ENCODE data around the gene KDM1B.
"Not testable (repeated sequence)": the region's sequence is repeated elsewhere in the genome, so short reads cannot be mapped to it uniquely, and the experiment has no call there.

KDM1B gene

DNA sequence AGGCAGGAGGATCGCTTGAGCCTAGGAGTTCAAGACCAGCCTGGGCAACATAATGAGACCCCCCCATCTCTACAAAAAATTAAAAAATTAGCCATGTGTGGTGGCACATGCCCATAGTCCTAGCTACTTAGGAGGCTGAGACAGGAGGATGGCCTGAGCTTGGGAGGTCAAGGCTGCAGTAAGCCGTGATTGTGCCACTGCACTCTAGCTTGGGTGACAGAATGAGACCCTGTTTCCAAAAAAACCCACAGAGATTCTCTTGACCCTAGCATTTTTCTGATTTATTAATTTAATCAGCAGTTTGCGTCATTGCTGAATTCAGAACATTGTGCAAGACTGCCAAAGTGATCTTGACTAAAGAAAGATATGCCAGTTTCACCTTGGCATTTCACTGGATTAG is 36.8 kb downstream of the KDM1B start:
- no peak for DNase-seq (ENCODE audit: low spot score)

DNA sequence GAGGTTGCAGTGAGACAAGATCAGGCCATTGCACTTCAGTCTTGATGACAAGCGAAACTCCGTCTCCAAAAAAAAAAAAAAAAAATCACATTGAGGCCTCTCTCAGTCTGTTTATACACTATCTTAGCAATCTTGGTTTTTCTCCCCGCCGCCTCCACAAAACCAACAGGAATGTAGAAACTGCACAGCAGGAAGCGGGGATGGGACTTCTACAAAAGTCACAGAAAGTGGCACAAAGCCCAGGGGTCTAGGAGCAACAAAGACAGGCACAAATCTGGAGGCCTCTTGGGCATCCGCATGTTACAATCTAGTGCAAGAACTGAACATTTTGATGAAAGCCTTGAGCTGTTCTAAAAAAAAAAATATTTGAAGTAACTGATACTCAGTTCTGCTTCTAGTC is 48.6 kb downstream of the KDM1B start:
- no peak for DNase-seq (ENCODE audit: low spot score)

DNA sequence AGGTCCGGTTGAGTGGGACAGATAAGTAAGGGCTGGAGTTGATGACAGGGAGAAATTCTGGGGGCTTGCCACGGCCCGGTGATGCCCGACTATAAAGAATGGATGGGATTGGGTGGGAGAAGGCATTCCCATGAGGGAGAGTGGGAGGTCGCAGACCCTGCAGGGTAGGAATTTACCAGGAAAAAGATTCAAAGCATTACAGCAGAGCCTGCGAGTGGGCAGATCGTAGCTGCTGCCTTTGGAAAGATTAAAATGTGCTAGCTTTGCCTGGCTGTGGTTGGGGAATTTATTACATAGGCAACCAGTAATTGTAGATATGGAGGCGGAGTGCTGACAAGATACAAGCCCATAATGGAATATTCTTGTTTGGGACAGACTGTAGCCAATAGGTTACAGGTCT is 49.5 kb downstream of the KDM1B start:
- DNase-seq (ENCODE audit: low spot score): no peak

DNA sequence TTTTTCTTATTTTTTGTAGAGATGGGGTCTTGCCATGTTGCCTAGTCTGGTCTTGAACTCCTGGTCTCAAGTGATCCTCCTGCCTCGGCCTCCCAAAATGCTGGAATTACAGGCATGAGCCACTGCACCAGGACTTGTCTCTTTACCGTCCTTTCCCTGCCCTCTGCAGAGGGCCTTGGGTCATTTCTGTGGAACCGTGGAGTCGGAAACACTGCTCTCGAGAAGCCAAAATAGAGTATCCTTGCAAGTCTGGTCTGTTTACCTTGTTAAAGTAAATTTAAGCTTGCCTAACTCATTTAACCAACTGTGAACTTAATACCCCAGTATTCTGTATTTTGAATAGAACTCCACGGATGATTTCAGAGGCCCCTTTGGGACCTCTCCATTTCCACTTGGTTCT is 51.4 kb downstream of the KDM1B start:
- no peak for DNase-seq (ENCODE audit: low spot score)

DNA sequence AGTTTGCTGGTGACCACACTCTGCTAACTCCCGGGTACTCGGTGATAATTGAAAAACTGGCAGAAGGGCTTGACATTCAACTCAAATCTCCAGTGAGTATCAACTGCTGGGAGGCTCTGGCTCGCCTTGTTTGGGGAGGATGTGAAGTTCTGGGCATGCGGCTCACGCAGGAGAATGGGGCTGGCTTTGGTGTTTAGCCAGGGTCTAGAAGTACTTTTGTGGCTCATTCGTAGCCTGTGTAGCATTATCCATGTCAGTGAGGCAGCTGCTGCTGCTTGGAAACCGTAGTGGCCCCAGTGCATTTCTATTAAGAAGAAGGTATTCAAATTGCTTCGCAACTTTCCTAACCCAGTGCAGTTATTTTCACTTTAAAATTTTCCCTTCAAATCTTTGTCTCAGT is 52.2 kb downstream of the KDM1B start:
- no peak for DNase-seq (ENCODE audit: low spot score)

DNA sequence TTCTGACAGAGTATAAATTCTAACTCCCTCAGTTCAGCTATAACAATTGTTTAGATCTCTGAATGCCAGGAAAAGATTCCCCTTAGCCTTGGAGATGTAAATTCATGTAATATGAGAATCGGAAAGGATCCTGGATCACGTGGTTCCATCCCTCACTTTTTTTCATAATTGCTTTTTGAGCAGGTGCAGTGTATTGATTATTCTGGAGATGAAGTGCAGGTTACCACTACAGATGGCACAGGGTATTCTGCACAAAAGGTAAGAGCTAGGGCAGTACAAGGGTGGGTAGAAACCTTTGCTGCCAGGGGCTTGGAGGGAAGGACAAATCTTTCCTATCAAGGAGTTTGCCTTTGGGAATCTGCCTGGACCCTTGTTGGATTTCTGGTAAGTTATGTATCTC is 52.7 kb downstream of the KDM1B start:
- no peak for DNase-seq (ENCODE audit: low spot score)

DNA sequence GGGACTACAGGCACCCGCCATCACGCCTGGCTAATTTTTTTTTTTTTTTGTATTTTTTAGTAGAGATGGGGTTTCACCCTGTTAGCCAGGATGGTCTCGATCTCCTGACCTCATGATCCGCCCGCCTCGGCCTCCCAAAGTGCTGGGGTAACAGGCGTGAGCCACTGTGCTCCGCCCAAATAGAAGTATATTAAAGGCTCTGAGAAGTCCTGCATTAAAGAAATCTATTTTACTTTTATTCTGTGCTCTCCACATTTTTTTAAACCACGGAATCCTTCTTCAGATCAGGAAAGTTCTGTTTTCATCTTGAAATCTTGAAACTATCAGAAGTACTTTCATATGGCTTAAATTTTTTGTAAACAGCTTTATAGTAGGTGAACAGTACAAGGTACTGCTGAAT is 53.6 kb downstream of the KDM1B start:
- DNase-seq (ENCODE audit: low spot score): not testable (repeated sequence)

DNA sequence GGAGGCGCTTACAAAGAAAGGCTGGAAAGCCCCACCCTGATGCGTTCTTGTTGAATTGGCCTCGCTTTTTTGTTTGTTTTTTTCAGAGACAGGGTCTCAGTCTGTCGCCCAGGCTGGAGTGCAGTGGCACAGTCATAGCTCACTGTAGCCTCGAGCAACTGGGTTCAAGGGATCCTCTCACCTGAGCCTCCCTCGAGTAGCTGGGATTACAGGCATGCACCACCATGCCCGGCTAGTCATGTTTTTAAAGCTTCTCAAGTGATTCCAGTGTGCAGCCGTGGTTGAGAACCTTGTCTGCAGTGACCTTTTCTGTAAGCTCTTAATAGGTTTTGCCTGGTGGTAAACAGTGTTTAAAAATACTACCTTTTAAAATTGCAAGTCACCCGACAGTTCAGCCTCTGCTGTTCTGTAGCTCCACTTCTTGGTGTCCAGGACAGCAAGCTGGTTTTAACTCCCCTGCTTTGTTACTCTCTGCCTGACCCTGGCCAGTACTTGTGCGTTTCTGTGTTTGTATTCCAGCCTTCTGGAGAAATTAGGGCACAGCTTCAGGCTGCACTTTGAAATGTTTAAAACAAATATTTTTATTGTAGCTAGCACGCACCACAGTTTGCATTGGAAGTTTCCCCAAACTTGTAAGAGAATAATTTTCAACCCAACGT is 54.4 kb downstream of the KDM1B start:
- no peak for DNase-seq (ENCODE audit: low spot score)

DNA sequence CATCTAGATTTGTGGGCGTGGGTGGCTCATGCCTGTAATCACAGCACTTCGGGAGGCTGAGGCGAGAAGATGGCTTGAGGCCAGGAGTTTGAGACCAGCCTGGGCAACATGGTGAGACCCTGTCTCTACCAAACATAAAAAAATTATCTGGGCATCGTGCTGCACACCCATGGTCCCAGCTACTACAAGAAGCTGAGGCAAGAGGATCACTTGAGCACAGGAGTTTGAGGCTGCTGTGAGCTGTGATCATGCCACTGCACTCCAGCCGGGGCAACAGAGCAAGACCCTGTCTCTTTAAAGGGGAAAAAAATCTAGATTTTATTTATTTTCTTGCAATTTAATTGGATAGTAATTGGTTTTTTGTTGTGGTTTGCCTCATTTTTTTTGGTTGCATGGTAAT is 55.5 kb downstream of the KDM1B start:
- no peak for DNase-seq (ENCODE audit: low spot score)

DNA sequence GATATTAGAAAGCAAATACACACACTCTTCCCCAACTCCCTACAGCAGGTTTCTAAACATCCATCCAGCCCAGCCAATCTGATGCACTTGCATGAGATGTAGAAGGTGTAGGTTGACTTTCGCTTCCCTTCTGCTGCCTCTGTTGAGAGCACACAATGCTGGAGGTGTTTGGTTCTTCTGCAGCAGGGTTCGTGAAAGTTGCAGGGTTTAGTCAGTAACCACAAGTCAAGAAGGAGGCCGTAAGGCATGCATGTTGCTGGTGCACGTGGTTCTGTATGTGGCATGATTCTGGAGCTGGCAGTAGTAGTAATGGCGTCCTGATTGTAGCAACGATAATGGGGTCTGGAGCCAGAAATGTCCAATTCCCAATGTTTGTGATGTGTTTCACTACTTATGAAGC is 56.1 kb downstream of the KDM1B start:
- DNase-seq (ENCODE audit: low spot score): no peak

DNA sequence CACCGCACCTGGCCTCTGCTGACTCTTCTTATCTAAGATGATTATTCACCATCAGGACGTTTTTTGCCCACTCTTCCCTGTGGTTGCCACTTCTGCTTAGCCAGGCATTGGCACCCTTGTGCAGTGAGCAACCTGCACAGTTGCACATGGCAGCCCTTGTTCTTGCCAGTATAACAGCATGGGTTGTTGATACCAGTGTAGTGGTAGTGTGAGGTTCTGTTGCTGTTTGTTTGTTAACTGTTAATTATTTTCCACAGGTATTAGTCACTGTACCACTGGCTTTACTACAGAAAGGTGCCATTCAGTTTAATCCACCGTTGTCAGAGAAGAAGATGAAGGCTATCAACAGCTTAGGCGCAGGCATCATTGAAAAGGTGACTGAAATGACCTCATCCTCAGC is 57.0 kb downstream of the KDM1B start:
- DNase-seq (ENCODE audit: low spot score): no peak

DNA sequence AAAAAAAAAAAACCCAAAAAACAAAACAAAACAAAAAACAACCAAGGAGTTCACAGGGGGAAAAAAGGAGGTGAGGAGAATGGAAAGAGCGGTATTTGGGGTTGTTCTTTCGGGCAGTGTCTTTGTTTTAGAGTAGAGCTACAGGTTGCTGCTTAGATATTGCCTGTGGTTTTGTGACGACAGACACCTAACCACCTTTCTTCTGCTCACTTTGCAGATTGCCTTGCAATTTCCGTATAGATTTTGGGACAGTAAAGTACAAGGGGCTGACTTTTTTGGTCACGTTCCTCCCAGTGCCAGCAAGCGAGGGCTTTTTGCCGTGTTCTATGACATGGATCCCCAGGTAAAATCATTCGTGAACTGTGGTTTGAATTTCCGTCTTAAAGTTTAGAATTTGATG is 58.2 kb downstream of the KDM1B start:
- no peak for DNase-seq (ENCODE audit: low spot score)

DNA sequence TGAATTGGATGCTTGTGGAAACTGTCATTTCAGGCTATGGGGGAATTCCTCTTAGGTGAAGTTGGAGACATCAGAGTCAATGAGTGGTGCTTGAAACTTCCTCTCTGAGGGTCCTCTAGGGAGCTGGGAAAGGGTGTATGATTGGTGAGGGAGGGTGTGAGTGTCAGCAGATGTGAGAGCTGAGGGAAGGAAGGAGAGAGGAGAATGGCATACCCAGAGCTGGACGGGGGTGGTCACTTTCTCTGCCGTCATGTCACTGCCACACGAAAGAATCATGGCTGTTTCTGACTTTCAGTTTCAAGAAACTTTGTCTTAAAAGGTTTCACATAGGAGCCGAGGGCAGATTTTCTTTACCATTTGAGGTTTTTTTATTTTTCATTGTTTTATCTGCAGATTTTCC is 58.8 kb downstream of the KDM1B start:
- DNase-seq (ENCODE audit: low spot score): no peak

DNA sequence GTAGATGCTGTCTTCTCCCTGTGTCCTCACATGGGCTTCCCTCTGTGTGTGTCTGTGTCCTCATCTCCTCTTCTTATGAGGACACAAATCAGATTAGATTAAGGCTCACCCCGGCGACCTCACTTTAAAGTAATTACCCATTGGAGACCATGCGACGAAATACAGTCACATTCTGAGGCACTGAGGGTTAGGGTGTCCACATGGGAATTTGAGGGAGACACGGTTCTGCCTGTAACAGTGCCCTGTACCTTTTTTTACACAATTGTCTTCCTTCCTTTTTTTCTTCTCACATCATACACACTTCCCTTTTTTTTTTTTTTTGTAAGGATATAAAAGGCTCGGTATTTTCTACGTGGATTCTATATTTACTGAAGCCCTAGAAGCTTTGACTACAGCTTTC is 60.2 kb downstream of the KDM1B start:
- DNase-seq (ENCODE audit: low spot score): no peak

DNA sequence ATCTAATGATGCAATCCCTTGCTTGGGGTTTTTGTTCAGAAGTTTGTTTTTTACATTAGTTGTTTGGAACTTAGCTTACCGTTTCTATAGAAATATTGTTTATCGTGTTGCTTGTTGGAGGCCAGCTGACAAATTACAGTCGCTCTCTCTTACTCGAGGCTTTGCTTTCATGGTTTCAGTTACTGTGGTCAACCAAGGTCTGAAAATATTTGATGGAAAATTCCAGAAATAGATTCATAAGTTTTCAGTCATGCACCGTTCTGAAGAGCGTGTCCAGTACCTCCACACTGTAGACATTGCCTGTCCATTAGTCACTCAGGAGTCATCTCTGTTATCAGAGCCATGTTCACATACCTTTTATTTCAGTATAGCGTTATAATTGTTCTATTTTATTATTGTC is 61.2 kb downstream of the KDM1B start:
- no peak for DNase-seq (ENCODE audit: low spot score)

DNA sequence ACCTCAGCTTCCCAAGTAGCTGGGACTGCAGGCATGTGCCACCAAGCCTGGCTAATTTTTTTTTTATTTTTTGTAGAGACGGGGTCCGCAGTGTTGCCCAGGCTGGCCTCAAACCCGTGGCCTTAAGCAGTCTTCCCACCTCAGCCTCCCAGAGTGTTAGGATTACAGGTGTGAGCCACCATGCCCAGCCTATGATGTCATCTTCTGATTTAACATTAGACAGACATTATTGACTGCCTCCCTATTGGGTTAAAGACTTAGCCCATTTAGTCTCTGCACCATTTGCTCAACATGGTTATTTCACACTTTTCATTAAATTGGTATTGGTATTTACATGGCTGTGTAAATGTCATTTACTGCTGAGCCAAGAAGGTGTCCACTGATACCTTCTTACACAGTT is 63.0 kb downstream of the KDM1B start:
- DNase-seq (ENCODE audit: low spot score): no peak

DNA sequence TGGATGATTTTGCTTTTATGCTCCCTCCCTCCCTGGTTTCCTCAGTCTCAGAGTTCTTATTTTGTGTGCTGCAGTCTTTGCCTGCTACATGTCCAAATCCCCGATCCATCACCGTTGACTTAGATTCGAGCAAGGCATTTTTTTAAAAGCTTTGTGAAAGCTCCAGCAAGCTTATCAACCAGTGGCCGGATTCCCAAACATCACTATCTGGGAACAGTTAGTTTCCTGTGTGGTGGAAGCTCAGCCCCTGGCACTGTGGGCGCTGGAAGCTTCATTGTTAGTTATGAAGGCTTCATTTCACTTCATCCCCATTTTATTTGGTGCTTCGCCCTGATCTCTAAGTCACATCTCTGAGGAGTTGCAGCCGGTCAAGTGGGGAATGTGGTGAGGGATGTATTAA is 64.4 kb downstream of the KDM1B start:
- no peak for DNase-seq (ENCODE audit: low spot score)

DNA sequence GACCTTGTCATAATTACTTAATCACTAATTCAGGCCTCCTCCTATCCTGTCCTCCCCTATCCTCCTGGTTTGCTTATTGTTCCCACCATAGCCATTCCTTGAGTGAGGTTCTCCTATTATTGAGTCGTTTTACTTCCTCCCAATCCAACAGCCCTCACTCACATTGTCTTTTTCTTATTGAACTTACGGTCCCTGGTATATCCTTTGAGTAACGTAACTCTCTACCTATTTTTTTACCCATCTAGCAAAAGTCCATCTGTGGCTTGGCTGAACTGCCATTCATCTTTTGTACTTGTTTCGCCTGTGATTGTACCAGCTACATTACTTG is 66.0 kb downstream of the KDM1B start:
- DNase-seq (ENCODE audit: low spot score): no peak

DNA sequence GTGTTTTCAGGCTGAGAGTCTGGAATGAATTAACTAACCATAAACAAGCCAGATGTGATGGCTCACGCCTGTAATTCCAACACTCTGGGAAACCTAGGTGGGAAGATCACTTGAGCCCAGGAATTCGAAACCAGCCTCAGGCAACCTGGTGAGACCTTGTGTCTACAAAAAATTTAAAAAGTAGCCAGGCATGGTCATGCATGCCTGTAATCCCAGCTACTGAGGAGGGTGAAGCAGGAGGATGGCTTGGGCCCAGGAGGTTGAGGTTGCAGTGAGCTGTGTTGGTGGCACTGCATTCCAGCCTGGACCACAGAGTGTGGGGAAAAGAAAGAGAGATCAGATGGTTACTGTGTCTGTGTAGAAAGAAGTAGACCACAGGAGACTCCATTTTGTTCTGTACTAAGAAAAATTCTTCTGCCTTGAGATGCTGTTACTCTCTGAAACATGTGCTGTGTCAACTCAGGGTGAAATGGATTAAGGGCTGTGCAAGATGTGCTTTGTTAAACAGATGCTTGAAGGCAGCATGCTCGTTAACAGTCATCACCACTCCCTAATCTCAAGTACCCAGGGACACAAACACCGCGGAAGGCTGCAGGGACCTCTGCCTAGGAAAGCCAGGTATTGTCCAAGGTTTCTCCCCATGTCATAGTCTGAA is 71.4 kb downstream of the KDM1B start:
- not testable (repeated sequence) for DNase-seq (ENCODE audit: low spot score)

DNA sequence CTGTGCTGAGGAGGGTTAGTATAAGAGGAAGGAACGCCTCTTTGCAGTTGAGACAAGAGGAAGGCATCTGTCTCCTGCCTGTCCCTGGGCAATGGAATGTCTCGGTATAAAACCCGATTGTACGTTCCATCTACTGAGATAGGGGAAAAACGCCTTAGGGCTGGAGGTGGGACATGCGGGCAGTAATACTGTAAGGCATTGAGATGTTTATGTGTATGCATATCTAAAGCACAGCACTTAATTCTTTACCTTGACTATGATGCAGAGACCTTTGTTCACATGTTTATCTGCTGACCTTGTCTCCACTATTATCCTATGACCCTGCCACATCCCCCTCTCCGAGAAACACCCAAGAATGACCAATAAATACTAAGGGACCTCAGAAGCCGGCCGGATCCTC is 71.9 kb downstream of the KDM1B start:
- not testable (repeated sequence) for DNase-seq (ENCODE audit: low spot score)

DNA sequence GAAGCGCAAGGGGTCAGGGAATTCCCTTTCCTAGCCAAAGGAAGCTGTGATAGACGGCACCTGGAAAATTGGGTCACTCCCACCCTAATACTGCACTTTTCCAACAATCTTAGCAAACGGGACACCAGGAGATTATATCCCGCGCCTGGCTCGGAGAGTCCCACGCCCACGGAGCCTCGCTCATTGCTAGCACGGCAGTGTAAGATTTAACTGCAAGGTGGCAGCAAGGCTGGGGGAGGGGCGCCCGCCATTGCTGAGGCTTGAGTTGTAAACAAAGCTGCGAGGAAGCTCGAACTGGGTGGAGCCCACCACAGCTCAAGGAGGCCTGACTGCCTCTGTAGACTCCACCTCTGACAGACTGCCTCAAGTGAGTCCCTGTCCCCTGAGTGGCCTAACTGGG is 73.4 kb downstream of the KDM1B start:
- not testable (repeated sequence) for DNase-seq (ENCODE audit: low spot score)

DNA sequence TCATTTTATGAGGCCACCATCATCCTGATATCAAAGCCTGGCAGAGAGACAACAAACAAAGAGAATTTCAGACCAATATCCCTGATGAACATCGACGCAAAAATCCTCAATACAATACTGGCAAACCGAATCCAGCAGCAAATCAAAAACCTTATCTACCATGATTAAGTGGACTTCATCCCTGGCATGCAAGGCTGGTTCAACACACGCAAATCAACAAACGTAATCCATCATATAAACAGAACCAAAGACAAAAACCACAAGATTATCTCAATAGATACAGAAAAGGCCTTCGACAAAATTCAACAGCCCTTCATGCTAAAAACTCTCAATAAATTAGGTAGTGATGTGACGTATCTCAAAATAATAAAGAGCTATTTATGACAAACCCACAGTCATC is 76.6 kb downstream of the KDM1B start:
- not testable (repeated sequence) for DNase-seq (ENCODE audit: low spot score)

DNA sequence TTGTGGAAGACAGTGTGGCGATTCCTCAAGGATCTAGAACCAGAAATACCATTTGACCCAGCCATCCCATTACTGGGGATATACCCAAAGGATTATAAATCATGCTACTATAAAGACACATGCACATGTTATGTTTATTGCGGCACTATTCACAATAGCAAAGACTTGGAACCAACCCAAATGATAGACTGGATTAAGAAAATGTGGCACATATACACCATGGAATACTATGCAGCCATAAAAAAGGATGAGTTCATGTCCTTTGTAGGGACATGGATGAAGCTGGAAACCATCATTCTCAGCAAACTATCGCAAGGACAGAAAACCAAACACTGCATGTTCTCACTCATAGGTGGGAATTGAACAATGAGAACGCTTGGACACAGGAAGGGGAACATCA is 78.5 kb downstream of the KDM1B start:
- DNase-seq (ENCODE audit: low spot score): not testable (repeated sequence)

DNA sequence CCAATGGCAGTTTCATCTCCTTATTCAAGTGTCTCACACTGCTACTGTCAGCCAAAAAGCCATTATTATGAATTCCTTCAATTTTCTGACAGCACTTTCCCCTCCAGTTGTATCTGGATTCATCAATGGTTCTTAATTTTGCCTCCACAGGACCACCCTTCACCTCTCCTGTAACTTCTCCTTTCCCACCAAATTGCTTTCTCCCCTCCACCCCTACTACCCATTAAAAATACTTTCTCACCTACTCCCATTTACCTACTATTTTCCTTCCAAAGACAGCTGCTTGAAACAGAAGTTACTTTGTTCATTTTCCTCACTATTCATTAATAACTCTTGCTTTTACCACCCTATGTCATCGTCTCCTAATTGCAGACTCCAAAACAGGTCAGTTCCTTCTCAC is 79.3 kb downstream of the KDM1B start:
- DNase-seq (ENCODE audit: low spot score): no peak
